GM12874 (cell line): ENCODE results near the gene FAM204A.

Experiments
- TF ChIP-seq, protein P1 (sequence below): IDR thresholded peaks from 2 replicates; pipeline ENCODE4 v1.5.1; 2011; ENCODE audit warnings: low read depth, mild to moderate bottlenecking, control low read depth, low read length, moderate library complexity; ENCODE audit not compliant: insufficient read depth

The FAM204A gene

DNA sequence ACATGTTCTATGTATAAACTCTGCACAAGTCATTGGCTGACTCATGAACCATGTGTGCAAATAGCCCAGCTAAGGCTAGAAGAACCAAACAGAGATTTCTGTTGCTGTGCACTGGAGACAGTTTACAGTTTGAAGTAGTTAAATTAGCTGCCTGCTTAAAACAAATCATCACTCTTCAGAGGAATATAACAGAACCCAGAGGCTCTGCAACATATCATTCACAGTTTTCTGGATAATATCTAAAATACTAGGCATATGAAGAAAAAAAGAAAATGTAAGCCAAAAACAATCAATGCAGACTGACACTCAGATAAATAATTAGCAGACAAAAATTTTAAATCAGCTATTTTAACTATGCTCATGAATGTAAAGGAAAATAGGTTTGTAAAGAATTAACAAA is 23.6 kb upstream of the FAM204A start:
- TF ChIP-seq, protein P1, sequence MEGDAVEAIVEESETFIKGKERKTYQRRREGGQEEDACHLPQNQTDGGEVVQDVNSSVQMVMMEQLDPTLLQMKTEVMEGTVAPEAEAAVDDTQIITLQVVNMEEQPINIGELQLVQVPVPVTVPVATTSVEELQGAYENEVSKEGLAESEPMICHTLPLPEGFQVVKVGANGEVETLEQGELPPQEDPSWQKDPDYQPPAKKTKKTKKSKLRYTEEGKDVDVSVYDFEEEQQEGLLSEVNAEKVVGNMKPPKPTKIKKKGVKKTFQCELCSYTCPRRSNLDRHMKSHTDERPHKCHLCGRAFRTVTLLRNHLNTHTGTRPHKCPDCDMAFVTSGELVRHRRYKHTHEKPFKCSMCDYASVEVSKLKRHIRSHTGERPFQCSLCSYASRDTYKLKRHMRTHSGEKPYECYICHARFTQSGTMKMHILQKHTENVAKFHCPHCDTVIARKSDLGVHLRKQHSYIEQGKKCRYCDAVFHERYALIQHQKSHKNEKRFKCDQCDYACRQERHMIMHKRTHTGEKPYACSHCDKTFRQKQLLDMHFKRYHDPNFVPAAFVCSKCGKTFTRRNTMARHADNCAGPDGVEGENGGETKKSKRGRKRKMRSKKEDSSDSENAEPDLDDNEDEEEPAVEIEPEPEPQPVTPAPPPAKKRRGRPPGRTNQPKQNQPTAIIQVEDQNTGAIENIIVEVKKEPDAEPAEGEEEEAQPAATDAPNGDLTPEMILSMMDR: no peak

DNA sequence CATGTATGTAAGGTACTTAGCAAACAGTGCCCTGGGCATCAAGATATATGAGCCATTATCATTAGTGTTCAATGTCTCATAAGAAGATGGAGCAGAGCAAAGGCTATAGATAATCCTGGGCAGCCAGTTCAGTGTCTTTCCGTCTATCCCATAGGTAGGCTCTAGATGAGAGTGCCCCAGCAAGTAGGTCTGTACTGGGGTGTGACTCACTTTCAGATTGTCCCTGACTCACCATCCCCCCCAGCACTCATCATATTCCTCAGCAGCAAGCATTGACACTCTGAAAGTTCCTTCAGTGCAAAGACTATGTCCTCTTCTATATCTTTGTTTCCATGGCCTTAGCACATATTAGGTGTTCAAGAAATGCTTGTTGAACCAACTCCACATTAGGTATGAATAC is 20.0 kb upstream of the FAM204A start:
- TF ChIP-seq, protein P1: no peak

DNA sequence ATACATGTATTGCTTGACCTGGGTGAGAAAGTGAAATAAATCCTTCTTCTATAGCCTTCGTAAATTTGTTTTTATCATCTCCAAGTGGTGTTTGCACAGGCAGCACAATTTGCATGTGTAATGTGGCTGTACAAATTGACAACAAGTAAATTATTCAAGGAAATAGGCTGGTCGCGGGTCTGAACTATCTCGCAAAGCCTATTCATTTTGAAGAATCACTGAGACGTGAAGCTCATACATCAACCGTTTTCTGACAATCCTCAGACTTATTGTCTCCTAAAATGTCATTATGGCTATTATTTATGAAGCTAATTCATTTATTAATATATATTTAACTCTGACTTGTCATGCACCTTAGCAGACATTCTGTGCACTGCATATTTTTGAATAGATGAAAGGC is 16.2 kb upstream of the FAM204A start:
- TF ChIP-seq, protein P1: no peak

DNA sequence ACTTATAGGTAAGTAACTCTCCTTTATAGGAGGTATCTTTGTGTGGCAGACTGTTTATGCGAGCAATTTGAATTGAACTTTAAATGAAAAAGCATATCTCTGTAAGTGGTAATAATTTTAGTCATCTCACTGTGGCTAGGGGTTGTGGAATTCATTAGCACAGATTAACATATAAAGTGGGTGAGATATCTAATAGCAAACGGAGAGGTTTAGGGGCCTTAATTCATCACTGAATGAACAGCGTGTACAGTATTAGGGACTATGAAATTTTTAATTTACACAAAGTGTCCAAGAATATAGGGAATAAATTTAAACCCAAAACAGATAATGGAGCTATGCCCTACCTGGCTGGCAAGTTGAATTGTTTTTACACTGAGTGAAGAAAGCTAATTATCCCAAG is 15.7 kb upstream of the FAM204A start:
- TF ChIP-seq, protein P1: no peak

DNA sequence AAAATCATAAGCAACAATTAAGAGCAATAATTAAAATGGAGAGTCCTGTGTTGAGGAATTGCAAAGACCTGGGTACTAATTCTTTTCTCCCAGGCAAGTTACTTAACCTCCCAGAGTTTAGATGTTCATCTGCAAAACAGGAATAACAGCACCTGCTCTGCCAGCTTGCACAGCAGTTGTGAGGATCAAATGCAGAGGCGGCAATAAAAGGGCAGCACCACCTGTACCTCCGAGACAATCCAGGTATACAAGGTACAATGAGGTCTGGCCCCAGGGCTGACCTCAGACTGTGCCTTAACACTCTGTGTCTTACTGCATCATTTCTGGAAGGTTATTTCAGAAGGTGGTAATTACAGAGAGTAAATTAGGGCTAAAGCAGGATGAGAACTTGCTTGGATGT is 14.5 kb upstream of the FAM204A start:
- TF ChIP-seq, protein P1: no peak

DNA sequence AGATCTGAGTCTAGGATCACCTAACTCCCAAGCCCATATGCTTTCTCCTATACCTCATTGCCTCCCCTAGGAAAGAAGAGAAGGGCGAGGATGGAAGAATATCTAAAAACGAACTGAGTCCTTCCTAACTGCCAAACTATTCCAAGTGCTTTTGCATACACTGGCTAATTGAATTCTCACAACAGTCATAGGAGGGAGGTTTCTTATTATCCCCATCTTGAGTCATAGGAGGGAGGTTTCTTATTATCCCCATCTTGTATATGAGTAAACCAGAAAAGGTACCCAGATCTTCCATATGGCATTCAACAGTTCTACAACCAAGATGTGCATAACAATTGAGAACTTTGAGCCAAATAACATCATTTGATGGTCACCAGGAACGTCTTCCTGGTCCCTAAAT is 13.1 kb upstream of the FAM204A start:
- TF ChIP-seq, protein P1: no peak

DNA sequence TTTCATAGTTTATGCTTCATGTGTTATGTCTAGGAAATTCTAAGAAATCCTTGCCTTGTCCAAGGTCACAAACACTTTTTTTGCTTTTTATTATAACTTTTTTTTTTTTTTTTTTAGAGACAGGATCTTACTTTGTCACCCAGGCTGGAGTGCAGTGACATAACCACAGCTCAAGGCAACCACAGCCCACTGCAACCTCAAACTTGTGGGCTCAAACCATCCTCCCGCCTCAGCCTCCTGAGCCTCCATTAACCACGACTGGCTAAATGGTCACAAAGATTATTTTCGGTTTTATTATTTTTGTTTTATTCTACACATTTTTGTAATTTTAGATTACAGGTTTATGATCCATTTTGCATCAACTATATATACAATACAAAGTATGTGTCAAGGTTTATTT is 7.1 kb upstream of the FAM204A start:
- TF ChIP-seq, protein P1: no peak

DNA sequence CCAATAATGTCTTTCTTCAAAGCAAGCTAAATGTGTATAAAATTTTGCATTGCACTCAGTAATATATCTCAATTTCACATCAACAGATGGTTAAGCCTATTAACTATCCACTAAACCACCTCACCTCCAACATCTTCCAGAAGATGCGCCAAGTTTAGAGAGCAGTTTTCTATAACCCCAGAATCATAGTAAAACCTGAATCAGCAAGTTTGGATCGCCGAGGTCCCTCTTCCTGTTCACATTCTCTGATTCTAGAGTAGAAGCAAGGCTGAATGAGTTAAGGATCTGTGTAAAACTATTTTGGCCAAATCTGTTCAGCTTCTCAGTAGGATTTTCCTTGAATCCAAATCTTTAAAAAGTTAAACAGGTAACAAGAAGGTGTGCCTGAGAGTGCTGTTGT is 1.4 kb upstream of the FAM204A start:
- TF ChIP-seq, protein P1: no peak
